Fibroblast of skin of scalp (primary cell): ENCODE data around the gene MYO15A.

ENCODE experiments used
- DNase-seq: peaks from one replicate; pipeline ENCODE4 v3.0.0-alpha.2; 2013

Gene MYO15A

DNA sequence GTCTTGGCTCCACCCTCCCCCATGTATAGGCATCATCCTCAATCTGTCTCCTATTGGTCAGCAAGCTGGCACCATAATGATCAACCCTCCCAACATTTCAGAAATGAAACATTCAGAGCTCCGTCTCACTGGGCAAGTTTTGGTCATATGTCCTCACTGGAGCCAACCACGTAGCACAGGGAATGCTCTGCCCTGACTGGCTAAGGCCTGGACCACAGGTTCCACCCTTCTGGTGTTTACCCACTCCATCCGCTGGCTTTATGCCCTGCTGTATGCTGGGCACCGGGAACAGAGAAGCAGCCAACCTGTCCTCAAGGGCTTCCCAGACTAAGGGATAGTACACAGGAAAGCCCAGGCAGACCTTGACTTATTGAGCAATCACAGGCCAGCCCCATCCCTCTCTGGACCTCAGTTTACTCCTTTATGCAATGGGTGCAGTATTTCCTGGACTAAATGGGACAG, 20.5 kb downstream of the MYO15A start:
- peak; percentile 59 for DNase-seq

- DNase-seq = no peak
These were observed 24.2 kb downstream of the MYO15A start for GRCh38 chr17:18132711-18133110.

- no peak for DNase-seq
These were observed 27.8 kb downstream of the MYO15A start for GRCh38 chr17:18136357-18136756.

GRCh38 chr17:18138065-18138749, 29.7 kb downstream of the MYO15A start:
- DNase-seq = no peak

- no peak for DNase-seq
These were observed 30.5 kb downstream of the MYO15A start for GRCh38 chr17:18139092-18139491.

GRCh38 chr17:18139498-18139897, 30.9 kb downstream of the MYO15A start:
- no peak for DNase-seq

DNA sequence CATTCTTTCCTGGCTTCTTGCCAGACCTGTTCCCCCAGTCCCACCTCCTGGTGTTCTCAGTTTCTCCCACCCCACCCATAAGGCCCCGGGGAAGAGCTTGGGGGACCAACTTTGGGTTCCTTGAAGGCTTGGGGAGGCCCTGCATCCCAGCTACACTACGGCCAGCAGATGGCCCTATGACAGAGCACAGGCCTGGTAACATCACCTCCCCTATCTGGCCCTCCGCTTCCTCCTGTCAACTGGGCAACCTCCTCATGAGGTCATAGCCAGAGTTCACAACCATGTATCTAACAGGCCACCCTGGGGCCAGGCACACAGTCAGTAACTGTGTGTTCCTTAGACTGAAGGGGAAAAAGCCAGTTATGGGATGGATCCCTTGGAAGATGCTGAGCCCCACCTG, 31.4 kb downstream of the MYO15A start:
- DNase-seq = no peak

- DNase-seq = no peak
These were observed 32.1 kb downstream of the MYO15A start for GRCh38 chr17:18140648-18141047.

- peak; percentile 52 for DNase-seq
These were observed 32.8 kb downstream of the MYO15A start for GRCh38 chr17:18141210-18141803.

- DNase-seq = no peak
These were observed 33.9 kb downstream of the MYO15A start for GRCh38 chr17:18142417-18142816.

- no peak for DNase-seq
These were observed 34.7 kb downstream of the MYO15A start for GRCh38 chr17:18143044-18143936.

DNA sequence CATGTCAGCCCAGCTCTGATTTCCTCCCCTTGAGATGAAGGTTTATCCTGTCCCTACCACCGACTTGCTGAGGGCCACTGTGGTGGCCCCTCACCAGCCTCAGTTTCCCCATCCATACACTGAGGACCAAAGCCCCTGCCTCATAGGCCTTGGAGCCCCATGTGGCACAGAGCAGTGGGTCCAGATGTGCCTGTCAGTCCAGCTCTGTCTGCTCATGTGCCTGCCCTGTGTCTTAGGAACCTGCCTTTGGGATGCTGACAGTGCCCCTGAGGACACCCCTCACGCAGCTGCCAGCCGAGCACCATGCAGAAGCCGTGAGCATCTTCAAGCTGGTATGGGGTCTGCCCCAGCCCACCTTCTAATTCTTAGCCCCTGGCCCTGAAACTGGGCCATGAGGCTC, 35.7 kb downstream of the MYO15A start:
- no peak for DNase-seq

- no peak for DNase-seq
These were observed 36.3 kb downstream of the MYO15A start for GRCh38 chr17:18144855-18145254.

- no peak for DNase-seq
These were observed 37.3 kb downstream of the MYO15A start for GRCh38 chr17:18145811-18146210.

DNA sequence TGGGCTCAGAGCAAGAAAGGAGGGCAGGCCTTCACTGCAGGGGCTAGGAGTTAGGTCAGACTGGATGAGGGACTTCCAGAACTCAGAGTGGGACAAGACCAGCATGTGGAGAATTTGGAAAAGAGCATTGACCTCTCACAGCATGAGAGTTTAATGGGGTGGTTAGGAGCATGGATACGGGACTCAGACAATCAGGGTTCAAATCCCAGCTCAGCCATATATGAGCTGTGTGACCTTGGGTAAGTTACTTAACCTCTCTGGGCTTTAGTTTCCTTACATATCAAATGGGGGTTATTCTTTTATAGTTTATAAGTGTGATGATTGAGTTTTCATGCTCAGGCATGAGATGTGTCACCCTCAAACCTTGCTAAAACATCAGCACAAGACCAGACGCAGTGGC, 37.7 kb downstream of the MYO15A start:
- no peak for DNase-seq

GRCh38 chr17:18146980-18147379, 38.4 kb downstream of the MYO15A start:
- no peak for DNase-seq

- DNase-seq = no peak
These were observed 40.0 kb downstream of the MYO15A start for GRCh38 chr17:18148586-18148985.

DNA sequence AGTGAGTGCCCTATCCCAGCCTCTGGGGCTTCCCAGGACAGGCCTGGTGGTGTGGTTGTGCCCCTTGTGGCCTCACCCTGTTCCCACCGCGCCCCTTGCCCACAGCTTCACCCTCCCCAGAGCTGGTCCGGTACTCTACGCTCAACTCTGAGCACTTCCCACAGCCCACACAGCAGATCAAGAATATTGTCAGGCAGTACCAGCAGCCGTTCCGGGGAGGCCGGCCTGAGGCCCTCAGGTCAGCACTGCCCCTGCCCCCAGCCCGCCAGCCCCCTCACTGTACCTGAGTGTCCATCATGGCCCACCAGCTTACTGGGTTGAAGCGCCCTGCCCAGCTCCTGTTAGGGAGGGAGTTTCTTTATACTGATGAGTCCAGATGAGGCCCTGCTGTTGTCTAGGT, 42.7 kb downstream of the MYO15A start:
- DNase-seq = no peak

GRCh38 chr17:18155179-18155578, 46.6 kb downstream of the MYO15A start:
- no peak for DNase-seq

DNA sequence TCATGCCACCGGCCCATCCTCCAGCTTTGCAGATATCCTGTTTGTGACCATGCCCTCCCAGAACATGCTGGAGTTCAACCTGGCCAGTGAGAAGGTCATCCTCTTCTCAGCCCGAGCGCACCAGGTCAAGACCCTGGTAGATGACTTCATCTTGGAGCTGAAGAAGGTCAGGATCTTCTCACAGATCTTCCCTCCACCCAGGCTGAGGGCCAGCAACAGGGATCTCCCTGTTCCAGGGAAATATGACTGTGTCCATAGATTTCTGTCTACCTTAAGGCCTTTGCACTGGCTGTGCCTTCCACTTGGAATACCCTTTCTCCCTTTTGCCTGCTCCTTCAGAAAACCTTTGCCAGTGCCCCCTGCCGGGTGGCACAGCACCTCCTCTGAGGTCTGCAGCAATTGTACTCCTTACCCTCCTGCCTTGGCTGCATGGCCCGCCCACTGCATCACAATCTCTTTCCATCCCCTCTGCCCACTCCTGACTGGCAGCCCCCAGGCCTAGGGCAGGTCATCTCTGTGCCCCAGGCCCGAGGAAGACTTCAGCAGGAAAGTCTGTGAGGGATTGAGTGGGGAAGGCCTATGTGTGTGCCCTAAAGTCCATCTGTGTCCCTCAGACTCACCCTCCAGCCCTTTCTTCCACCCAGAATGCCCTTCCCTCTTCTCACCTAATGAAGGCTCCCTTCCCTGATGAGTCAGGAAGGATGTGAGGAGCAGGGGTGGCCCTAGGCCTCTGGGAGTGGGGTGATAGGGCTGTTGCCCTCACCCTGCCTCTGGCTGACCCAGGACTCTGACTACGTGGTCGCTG, 47.8 kb downstream of the MYO15A start:
- no peak for DNase-seq

DNA sequence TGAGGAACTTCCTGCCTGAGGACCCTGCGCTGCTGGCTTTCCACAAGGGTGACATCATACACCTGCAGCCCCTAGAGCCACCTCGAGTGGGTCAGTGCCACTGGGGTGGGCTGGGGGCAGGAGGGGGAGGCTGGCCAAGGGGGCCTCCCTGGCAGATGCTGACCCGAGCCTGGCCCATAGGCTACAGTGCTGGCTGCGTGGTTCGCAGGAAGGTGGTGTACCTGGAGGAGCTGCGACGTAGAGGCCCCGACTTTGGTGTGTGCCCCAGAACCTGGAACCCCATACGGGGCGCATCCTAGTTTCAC, 48.4 kb downstream of the MYO15A start:
- no peak for DNase-seq

GRCh38 chr17:18157354-18157985, 48.9 kb downstream of the MYO15A start:
- no peak for DNase-seq
